GM21423 (cell line): ENCODE data around the gene OR5AN1.

Experiments
- ATAC-seq: cut with Tn5 transposase; IDR thresholded peaks from one replicate; pipeline ENCODE4 v1.9.1; 2021; ENCODE audit warnings: mild to moderate bottlenecking, moderate library complexity; ENCODE audit not compliant: unreplicated experiment

Gene OR5AN1

DNA sequence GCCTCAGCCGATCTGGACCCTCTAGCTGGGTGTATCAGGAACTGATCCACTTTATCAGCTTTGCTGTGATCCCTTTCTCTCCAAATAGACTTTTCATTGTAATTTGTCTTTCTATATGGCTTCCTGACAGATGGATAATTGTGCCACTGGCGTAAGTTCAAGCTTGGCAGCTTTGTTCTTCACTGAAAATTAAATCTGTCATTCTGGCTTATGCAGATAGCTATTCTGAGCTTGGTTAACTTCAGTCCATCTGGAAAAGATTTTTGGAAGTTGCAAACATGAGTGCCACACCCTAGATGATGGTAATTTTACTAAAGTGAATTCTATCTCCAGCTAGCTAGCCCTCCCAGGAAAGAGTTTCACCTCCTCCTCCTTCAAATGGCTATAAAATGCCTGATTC lies 59.5 kb downstream of the OR5AN1 start:
- ATAC-seq, result no peak
